Measurements from ENCODE around the gene OR11A1.

The OR11A1 gene

GRCh38 chr6:29495571-29495970 is 38.7 kb upstream of the OR11A1 start:
- Histone ChIP-seq H3K27me3 (no peaks in the 10 kb centered on the region), H3K4me2 (no peak overlapping the region), H3K36me3 (no peaks in the 10 kb centered on the region), H3K4me3 (no peak overlapping the region), H3K9ac (no peak overlapping the region), H4K20me1 (no peaks in the 10 kb centered on the region), H3K9me3 (replicated peaks in 1 of 11) (no peaks in the 10 kb centered on the region), H3K4me1 (peaks cover 5 to 11% (median 5%) of the 10 kb centered on the region in 10 experiments; a peak in 18 of 20 replicates), H3K27ac (no peak overlapping the region)
- TF ChIP-seq Cebpa-rat (IDR thresholded peaks at IDR 0.05): no peak

- Histone ChIP-seq H3K9ac (no peak overlapping the region), H3K27me3 (no peaks in the 10 kb centered on the region), H3K36me3 (no peaks in the 10 kb centered on the region), H3K4me1 (peaks cover 10 to 17% (median 12%) of the 10 kb centered on the region in 10 experiments; a peak in 18 of 20 replicates), H3K4me3 (no peak overlapping the region), H3K27ac (no peak overlapping the region), H3K4me2 (no peak overlapping the region), H3K9me3 (replicated peaks in 1 of 11) (no peaks in the 10 kb centered on the region), H4K20me1 (no peaks in the 10 kb centered on the region)
- TF ChIP-seq Cebpa-rat (IDR thresholded peaks at IDR 0.05): no peak
Measured at GRCh38 chr6:29494131-29494530, 37.3 kb upstream of the OR11A1 start.

DNA sequence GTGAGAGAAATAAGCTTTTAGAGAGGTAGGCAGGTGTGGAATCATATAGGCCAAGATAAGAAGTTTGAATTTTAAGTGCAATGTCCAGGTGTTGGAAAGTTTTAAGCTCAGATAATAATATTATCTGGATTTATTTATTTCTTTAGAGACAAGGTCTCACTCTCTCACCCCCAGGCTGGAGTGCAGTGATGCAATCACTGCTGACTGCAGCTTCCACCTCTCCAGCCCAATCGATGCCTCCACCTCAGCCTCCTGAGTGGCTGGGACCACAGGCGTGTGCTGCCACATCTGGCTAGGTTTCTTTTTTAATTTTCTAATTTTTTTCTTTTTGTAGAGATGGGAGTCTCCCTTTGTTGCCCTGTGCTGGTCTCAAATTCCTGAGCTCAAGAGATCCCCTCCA is 36.4 kb upstream of the OR11A1 start:
- TF ChIP-seq Cebpa-rat (IDR thresholded peaks at IDR 0.05): no peak
- Histone ChIP-seq H3K27ac (no peak overlapping the region), H3K4me2 (no peak overlapping the region), H3K4me3 (no peak overlapping the region), H4K20me1 (no peaks in the 10 kb centered on the region), H3K36me3 (no peaks in the 10 kb centered on the region), H3K4me1 (peaks cover 10 to 17% (median 12%) of the 10 kb centered on the region in 10 experiments; a peak in 18 of 20 replicates), H3K9me3 (replicated peaks in 1 of 11) (no peaks in the 10 kb centered on the region), H3K9ac (no peak overlapping the region), H3K27me3 (no peaks in the 10 kb centered on the region)

DNA sequence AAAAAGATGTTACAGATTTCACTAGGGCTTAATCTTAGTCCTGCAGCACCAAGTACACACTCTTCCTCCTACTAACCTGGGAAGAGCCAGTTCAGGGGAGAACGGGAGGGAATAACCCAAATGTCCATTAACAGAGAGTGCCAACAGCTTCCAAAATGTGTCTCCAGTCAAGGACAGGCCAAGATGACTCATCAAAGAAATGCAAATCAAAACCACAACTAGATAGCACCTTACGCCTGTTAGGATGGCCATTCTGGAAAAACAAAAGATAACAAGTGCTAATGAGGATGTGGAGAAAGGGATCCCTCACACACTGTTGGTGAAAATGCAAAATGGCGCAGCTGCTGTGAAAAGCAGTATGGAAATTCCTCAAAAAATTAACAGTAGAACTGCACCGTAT is 34.7 kb upstream of the OR11A1 start:
- Histone ChIP-seq H3K27ac (no peak overlapping the region), H3K4me2 (no peak overlapping the region), H3K4me3 (no peak overlapping the region), H3K9ac (no peak overlapping the region), H4K20me1 (no peaks in the 10 kb centered on the region), H3K9me3 (replicated peaks in 1 of 11) (no peaks in the 10 kb centered on the region), H3K36me3 (no peaks in the 10 kb centered on the region), H3K27me3 (no peaks in the 10 kb centered on the region), H3K4me1 (peaks cover 10 to 17% (median 12%) of the 10 kb centered on the region in 10 experiments; a peak in 18 of 20 replicates)
- no peak for TF ChIP-seq Cebpa-rat (IDR thresholded peaks at IDR 0.05)

- no peaks in the 10 kb centered on the region for H4K20me1 ChIP-seq
- H3K27me3 ChIP-seq: no peaks in the 10 kb centered on the region
- H3K36me3 ChIP-seq: no peaks in the 10 kb centered on the region
- H3K27ac ChIP-seq: no peak overlapping the region
- no peak overlapping the region for H3K9ac ChIP-seq
- no peaks in the 10 kb centered on the region for H3K9me3 ChIP-seq (replicated peaks in 1 of 11)
- peak overlapping the region; percentile 11 to 49 (median 29); a peak in 20 of 22 replicates for H3K4me2 ChIP-seq
- TF ChIP-seq Cebpa-rat (IDR thresholded peaks at IDR 0.05): no peak
- H3K4me3 ChIP-seq: no peak overlapping the region
- H3K4me1 ChIP-seq: peaks cover 10 to 17% (median 12%) of the 10 kb centered on the region in 10 experiments; a peak in 18 of 20 replicates
Measured at GRCh38 chr6:29490552-29490951, 33.7 kb upstream of the OR11A1 start.

- peaks cover 10 to 17% (median 12%) of the 10 kb centered on the region in 10 experiments; a peak in 18 of 20 replicates for H3K4me1 ChIP-seq
Measured at GRCh38 chr6:29490055-29490454, 33.2 kb upstream of the OR11A1 start.

DNA sequence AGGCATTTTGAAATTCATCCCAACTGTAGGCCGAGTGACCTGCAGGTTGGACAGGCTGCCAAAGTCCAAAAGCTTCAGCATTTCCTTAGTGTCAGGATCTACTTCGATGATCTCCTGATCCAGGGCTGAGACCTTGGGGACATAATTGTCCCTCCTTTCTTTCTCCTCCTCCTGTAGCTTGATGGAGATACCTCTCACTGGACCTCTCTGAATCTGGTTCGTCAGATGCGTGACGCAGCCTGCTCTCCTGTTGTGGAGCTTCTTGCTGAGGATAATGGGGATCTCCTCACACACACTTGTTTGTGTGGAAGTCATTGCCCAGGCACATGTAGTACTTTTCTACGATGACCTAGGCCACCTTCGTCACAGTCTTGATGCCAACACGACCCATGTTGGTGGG is 32.4 kb upstream of the OR11A1 start:
- Histone ChIP-seq H3K27ac (no peak overlapping the region), H4K20me1 (no peaks in the 10 kb centered on the region), H3K36me3 (no peaks in the 10 kb centered on the region), H3K27me3 (no peaks in the 10 kb centered on the region), H3K9ac (no peak overlapping the region), H3K9me3 (replicated peaks in 1 of 11) (no peaks in the 10 kb centered on the region), H3K4me2 (no peak overlapping the region), H3K4me1 (peaks cover 10 to 17% (median 12%) of the 10 kb centered on the region in 10 experiments; a peak in 18 of 20 replicates), H3K4me3 (no peak overlapping the region)
- no peak for TF ChIP-seq Cebpa-rat (IDR thresholded peaks at IDR 0.05)

More at GRCh38 chr6:29490055-29490454, 33.2 kb upstream of the OR11A1 start:
- Histone ChIP-seq H3K27ac (no peak overlapping the region), H4K20me1 (no peaks in the 10 kb centered on the region), H3K9me3 (replicated peaks in 1 of 11) (no peaks in the 10 kb centered on the region), H3K4me3 (no peak overlapping the region), H3K9ac (no peak overlapping the region), H3K27me3 (no peaks in the 10 kb centered on the region), H3K36me3 (no peaks in the 10 kb centered on the region), H3K4me2 (peak overlapping the region in 10 of 11 experiments; percentile 21 to 49 (median 34); a peak in 15 of 22 replicates)
- TF ChIP-seq Cebpa-rat (IDR thresholded peaks at IDR 0.05): no peak

DNA sequence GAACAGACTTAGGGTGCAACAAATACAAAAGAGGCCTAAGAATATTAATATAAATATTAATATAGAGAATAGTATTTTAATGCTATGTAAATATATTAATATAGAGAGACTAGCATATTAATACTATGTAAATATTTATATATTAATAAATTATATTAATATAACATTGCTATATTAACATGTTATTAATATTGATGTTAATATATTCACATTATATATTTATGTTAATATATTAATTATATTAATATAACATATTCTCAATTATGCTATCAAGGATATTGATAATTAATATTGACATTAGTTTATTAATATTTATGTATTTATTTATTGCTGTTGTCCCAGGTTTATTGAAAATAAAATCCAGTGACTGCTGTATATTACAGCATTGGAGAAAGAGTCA is 32.0 kb upstream of the OR11A1 start:
- Histone ChIP-seq H3K4me3 (no peak overlapping the region), H4K20me1 (no peaks in the 10 kb centered on the region), H3K27ac (no peak overlapping the region), H3K36me3 (no peaks in the 10 kb centered on the region), H3K9me3 (replicated peaks in 1 of 11) (no peaks in the 10 kb centered on the region), H3K4me2 (no peak overlapping the region), H3K9ac (no peak overlapping the region), H3K27me3 (no peaks in the 10 kb centered on the region), H3K4me1 (peaks cover 10 to 17% (median 12%) of the 10 kb centered on the region in 10 experiments; a peak in 18 of 20 replicates)
- no peak for TF ChIP-seq Cebpa-rat (IDR thresholded peaks at IDR 0.05)

DNA sequence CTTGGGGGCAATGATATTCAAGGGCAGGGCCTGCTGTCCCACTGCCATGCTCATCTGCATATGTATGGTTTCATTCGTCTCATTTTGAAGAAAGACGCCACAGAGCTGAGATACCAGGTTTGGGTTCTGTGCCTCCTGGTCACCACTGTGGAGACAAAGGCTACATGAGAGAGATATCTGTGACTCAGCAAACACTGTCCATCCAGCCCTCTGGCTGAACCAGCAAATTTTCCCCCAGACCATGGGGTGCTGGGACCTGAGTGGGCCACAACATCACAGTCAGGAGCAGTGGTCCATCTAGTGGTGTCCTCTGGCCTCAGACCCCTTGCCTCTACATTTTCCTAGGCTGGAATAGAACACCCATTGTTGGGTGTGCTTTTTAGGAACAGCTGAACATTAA is 30.8 kb upstream of the OR11A1 start, which contains the start of gene MAS1L:
Gene MAS1L, minus strand, starts transcription at position 297 of the 400 bp plus-strand sequence. Its CDS starts 54 bp downstream, at position 243.
- Histone ChIP-seq H3K4me3 (no peak within 1 kb of the TSS), H4K20me1 (no peaks in the 10 kb centered on the region), H3K27me3 (no peaks in the 10 kb centered on the region), H3K4me2 (no peak within 1 kb of the TSS), H3K9me3 (replicated peaks in 1 of 11) (peaks cover 0 to 1% (median 0%) of the 10 kb centered on the region in 11 experiments; a peak in 5 of 22 replicates), H3K27ac (no peak within 1 kb of the TSS), H3K4me1 (peaks cover 10 to 17% (median 12%) of the 10 kb centered on the region in 10 experiments; a peak in 18 of 20 replicates), H3K9ac (no peak within 1 kb of the TSS), H3K36me3 (no peaks in the 10 kb centered on the region)
- no peak for TF ChIP-seq Cebpa-rat (IDR thresholded peaks at IDR 0.05)

DNA sequence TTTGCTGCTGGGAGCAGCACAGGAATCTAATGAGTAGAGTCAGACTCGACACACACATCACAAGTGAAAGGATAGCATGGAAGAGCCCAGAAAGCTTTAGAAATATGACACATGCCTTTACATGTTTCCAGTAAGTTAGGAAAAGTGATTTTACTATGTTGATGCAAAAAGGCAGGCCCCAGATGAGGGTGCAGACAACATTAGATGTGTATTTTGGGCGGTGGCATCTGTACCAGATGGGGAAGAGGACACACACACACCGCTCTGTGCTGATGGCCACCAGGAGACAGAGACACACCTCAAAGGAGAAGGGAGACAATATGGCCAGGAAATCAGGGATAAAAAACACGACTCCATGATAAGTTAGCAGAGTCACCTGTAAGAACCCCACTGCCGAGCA is 30.3 kb upstream of the OR11A1 start:
- no peak overlapping the region for H3K27ac ChIP-seq
- no peaks in the 10 kb centered on the region for H3K27me3 ChIP-seq
- H3K4me3 ChIP-seq: no peak overlapping the region
- no peaks in the 10 kb centered on the region for H4K20me1 ChIP-seq
- H3K9me3 ChIP-seq (replicated peaks in 1 of 11): peaks cover 0 to 7% (median 5%) of the 10 kb centered on the region in 11 experiments; a peak in 11 of 22 replicates
- H3K9ac ChIP-seq: no peak overlapping the region
- H3K36me3 ChIP-seq: no peaks in the 10 kb centered on the region
- H3K4me1 ChIP-seq: peaks cover 10 to 17% (median 12%) of the 10 kb centered on the region in 10 experiments; a peak in 18 of 20 replicates
- no peak overlapping the region for H3K4me2 ChIP-seq
- TF ChIP-seq Cebpa-rat (IDR thresholded peaks at IDR 0.05): no peak

All from BLaER1 treated with 17β-estradiol and CSF1 and Interleukin-3, amounts not matched to agents 10 nM and 100 nM (cell line).